ENCODE data around the gene PRR20E. TPM values are rescaled to one million over a fixed set of nuclear protein-coding genes. Genes with fewer than 3 reads are reported as not detected.
"Not testable (repeated sequence)": the region's sequence is repeated elsewhere in the genome, so short reads cannot be mapped to it uniquely, and the experiment has no call there.

The PRR20E gene
- total RNA-seq (2014; rRNA removed; shearing (Covaris generic)) = not detected in 2 replicates

DNA sequence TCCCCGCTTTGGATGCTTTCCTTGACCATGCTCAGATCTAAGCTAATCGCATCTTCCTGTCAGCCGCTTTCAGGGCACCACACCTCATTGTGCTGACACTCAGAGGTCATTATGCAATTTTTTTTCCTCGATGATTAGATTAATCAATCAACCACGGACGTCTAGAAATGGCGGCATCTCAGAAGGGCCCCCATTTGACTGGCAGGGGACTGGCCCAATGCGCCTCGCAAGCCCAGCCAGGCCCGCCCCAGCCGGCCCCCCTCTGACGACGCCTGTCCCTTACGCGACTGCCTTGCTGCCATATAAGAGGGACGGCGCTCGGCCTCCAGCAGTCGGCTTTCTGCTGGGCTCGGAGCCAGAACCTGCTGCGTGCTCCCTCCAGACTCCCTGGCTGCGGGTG lies at the start of gene PRR20E:
TSS of gene PRR20E (plus strand) at position 301 of the 400 bp plus-strand sequence. CDS start 387 bp downstream, outside the sequence.
- not testable (repeated sequence) for DNase-seq (ENCODE audit: low read depth)

DNA sequence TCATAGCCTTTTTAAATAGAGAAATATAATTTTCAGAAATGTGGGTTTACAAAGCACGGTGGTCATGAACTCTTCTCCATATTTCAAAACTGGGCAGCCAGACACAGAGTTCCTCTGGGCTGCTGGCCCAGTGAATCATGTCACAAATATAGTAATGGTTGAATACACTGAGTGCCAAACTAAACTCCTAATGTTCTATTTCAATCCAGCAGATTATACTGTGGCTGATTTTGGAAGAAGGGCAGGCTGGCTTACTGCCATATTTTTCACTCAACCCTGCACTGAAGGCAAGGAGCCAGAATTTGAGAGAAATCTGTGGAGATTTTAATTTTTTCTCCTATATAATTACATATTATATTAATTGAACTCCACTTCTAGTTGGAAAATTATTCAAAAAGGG lies 43.3 kb upstream of the PRR20E start:
- DNase-seq (ENCODE audit: low read depth) = no peak

DNA sequence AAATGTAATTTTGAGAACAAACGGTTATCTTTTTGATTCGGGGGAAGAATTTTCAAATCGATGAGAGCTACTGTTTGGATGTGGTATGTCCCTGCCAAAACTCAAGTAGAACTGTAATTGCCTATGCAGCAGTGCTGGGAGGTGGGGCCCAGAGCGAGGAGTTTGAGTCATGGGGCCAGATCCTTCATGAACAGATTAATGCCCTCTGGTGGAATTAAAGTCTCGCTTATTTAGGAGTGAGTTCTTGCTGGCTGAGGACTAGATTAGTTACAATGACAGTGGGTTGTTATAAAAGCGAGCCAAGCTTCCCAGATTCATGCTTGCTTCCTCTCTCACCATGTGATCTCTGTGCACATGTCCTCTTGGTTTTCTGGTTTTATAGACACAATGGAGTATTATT lies 38.1 kb upstream of the PRR20E start:
- no peak for DNase-seq (ENCODE audit: low read depth)

DNA sequence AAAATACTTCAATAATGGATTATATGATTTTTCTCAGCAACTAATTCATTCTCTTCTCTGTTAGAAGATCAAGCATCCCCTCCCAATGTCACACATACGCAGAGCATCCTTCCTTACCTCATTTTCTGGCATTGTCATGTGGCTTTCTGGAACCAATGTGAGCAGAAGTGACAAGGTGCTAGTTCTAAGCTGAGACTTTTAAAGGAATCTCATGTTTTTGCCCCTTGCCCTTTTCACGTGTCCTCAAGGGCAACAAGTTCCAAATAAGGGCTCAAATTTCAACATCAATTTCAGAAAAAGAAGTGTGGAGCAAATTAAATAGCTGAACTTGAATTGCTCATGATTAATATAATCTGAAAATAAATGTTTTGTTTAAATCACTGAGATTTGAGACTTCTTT lies 30.9 kb upstream of the PRR20E start:
- no peak for DNase-seq (ENCODE audit: low read depth)

DNA sequence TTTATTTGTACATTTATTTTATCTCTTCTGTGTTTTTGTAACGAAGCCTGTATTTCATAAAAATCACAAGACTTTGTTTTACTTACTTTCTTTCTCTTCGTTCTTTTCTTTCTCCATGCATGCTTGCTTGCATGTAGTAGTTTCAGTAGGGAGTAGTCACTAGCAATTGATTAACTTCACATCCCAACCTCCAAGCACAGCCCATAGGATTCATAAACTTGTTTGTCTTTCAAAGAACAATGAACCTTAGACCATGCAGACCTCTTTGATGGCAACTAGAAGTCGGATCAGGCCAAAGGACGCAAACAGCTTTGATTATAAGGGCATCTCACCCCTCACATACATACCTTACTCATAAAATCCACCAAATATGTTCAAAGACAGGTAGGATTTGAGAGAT lies 29.4 kb upstream of the PRR20E start:
- no peak for DNase-seq (ENCODE audit: low read depth)

DNA sequence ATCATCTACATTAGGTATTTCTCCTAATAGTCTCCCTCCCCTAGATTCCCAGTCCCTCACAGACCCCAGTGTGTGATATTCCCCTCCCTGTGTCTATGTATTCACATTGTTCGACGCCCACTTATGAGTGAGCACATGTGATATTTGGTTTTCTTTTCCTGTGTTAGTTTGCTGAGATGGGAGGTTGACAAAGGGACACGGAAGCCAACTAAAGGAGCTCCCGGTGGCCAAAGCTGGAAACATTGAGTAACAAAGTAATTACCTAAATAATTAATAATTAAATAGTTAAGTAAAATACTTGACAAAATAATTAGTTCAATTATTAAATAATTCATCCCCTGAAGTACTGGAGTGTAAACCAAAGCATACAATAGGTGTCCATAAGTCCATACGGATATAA lies 28.0 kb upstream of the PRR20E start:
- DNase-seq (ENCODE audit: low read depth) = no peak

DNA sequence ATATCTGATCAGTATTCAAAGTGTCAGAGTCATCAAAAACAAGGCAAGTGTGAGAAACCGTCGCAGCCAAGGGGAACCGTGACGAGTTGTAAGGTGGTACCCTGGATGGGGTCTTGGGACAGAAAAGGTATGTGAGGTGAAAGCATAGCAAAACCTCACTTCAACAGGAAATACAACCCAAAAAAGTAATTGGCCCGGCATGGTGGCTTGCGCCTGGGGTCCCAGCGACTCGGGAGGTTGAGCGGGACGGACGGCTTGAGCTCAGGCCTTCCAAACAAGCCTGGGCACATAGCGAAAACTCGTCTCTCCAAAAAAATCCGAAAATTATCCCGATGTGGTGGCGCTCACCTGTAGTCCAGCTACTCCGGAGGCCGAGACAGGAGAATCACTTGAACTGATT lies 27.2 kb upstream of the PRR20E start:
- DNase-seq (ENCODE audit: low read depth) = not testable (repeated sequence)

DNA sequence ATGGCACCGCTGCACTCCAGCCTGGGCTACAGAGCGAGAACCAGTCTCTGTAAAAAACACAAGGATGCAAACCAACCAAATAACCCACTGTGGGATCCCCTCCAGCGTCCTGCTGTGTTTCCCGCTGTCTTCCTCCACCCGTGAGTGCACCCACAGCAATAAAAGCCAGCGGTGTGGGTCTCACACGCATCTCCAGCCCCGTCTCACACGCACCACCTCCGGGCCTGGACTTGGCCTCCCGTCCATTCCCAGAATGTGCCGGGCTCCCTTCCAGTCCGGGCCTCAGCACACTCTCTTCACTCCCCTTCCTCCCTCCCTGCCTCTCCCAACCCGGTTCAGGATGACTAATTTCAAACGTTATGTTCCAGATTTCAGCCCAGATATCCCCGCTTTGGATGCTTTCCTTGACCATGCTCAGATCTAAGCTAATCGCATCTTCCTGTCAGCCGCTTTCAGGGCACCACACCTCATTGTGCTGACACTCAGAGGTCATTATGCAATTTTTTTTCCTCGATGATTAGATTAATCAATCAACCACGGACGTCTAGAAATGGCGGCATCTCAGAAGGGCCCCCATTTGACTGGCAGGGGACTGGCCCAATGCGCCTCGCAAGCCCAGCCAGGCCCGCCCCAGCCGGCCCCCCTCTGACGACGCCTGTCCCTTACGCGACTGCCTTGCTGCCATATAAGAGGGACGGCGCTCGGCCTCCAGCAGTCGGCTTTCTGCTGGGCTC lies 26.6 kb upstream of the PRR20E start, which contains the start of gene PRR20A:
TSS of gene PRR20A (plus strand) at position 684 of the 734 bp plus-strand sequence. CDS start 387 bp downstream, outside the sequence.
- DNase-seq (ENCODE audit: low read depth) = not testable (repeated sequence)

DNA sequence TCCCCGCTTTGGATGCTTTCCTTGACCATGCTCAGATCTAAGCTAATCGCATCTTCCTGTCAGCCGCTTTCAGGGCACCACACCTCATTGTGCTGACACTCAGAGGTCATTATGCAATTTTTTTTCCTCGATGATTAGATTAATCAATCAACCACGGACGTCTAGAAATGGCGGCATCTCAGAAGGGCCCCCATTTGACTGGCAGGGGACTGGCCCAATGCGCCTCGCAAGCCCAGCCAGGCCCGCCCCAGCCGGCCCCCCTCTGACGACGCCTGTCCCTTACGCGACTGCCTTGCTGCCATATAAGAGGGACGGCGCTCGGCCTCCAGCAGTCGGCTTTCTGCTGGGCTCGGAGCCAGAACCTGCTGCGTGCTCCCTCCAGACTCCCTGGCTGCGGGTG lies 19.8 kb upstream of the PRR20E start, which contains the start of gene PRR20B:
TSS of gene PRR20B (plus strand) at position 301 of the 400 bp plus-strand sequence. CDS start 387 bp downstream, outside the sequence.
- not testable (repeated sequence) for DNase-seq (ENCODE audit: low read depth)

DNA sequence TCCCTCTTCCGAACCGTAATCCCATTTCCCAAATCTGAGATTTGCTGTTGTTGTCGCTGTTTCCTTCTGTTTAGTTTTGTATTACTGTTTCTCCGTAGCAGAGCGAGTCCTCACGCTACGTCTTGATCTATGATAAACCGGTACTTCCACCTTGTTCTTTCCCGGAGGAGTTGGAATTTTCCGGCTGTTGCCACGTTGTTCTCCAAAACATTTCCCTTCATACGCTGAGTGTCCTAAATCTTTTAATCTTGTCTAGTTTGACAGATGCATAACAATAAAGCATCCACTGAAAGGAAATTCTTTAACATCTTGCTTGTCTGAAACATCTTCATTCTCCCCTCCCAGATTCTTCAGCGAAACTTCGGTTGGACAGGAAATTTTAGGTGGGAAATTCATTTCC lies 18.9 kb upstream of the PRR20E start:
- DNase-seq (ENCODE audit: low read depth) = not testable (repeated sequence)

DNA sequence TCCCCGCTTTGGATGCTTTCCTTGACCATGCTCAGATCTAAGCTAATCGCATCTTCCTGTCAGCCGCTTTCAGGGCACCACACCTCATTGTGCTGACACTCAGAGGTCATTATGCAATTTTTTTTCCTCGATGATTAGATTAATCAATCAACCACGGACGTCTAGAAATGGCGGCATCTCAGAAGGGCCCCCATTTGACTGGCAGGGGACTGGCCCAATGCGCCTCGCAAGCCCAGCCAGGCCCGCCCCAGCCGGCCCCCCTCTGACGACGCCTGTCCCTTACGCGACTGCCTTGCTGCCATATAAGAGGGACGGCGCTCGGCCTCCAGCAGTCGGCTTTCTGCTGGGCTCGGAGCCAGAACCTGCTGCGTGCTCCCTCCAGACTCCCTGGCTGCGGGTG lies 13.2 kb upstream of the PRR20E start, which contains the start of gene PRR20C:
TSS of gene PRR20C (plus strand) at position 301 of the 400 bp plus-strand sequence. CDS start 387 bp downstream, outside the sequence.
- not testable (repeated sequence) for DNase-seq (ENCODE audit: low read depth)

DNA sequence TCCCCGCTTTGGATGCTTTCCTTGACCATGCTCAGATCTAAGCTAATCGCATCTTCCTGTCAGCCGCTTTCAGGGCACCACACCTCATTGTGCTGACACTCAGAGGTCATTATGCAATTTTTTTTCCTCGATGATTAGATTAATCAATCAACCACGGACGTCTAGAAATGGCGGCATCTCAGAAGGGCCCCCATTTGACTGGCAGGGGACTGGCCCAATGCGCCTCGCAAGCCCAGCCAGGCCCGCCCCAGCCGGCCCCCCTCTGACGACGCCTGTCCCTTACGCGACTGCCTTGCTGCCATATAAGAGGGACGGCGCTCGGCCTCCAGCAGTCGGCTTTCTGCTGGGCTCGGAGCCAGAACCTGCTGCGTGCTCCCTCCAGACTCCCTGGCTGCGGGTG lies 6.7 kb upstream of the PRR20E start, which contains the start of gene PRR20D:
TSS of gene PRR20D (plus strand) at position 301 of the 400 bp plus-strand sequence. CDS start 387 bp downstream, outside the sequence.
- not testable (repeated sequence) for DNase-seq (ENCODE audit: low read depth)

DNA sequence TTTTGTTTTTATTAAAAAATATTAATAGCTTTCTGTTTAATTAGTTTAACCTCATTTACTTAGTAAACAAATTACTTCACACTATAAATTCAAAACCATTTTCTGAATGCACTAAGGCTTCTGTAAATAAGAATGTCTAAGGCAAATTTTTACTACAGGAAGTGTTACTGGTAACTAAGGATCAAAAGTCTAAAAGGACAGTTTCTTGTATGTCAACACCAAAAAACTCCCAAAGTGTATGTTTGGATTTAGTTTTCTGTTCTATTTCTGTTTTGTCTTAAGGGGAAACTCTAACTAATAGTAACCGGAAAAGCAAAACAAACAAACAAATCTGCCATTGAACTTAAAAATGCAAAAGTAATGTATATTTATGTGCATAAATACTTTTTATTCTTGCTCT lies 24.7 kb downstream of the PRR20E start:
- no peak for DNase-seq (ENCODE audit: low read depth)

DNA sequence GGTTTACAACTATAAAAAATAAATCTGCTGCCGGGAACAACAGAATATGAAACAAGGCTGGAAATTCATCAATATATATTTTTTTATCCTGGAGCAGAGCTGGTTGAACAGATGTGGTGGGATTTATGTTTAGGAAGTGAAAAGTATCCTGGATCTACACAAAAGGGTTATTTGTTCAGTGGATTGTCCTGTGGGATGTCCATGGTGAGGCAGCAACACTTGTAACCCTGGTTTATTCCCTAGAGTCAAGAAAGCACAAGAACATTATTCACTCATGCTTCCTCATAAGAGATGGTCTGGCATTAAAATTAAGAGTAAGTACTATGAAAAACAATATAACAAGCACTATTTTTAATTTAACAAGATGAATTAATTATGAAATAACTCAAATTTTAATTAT lies 46.0 kb downstream of the PRR20E start:
- no peak for DNase-seq (ENCODE audit: low read depth)

Other genes starting within 250 kb of the PRR20E start
- gene PRR20A, start 26.3 kb upstream of the PRR20E start, total RNA-seq (2014; rRNA removed; shearing (Covaris generic)) = not detected in 2 replicates
- not detected in 2 replicates for gene PRR20B, start 19.7 kb upstream of the PRR20E start, total RNA-seq (2014; rRNA removed; shearing (Covaris generic))
- not detected in 2 replicates for gene PRR20C, start 13.1 kb upstream of the PRR20E start, total RNA-seq (2014; rRNA removed; shearing (Covaris generic))
- gene PRR20D, start 6.6 kb upstream of the PRR20E start, total RNA-seq (2014; rRNA removed; shearing (Covaris generic)) = not detected in 2 replicates

Measured in M059J (cell line).